ENCODE data around the gene FAM110D.
A peak's percentile ranks its signal among the peaks of the same experiment; 100 is the strongest.

FAM110D gene

GRCh38 chr1:26166719-26167281 lies 7.9 kb downstream of the FAM110D start:
- DNase-seq (no peak), ATAC-seq (ENCODE audit: insufficient read depth, low read depth) (no peak)
- peaks cover 28% of the 10 kb centered on the region for H3K27me3 ChIP-seq (ENCODE audit: insufficient read depth, low read length, poor library complexity)
- H3K79me2 ChIP-seq (ENCODE audit: insufficient read depth, low read length), result peaks cover 3% of the 10 kb centered on the region; the same call in 1 of the 2 replicates
- no peaks in the 10 kb centered on the region for H3K9me3 ChIP-seq (ENCODE audit: insufficient read depth, low read length, severe bottlenecking)
- no peaks in the 10 kb centered on the region for H4K20me1 ChIP-seq (ENCODE audit: insufficient read depth, low read length)
- H3K4me2 ChIP-seq (ENCODE audit: insufficient read depth, low read length), result no peak overlapping the region
- H3K36me3 ChIP-seq (ENCODE audit: insufficient read depth, low read length), result peaks cover 5% of the 10 kb centered on the region
- H3K4me1 ChIP-seq (ENCODE audit: insufficient read depth, low read length), result peaks cover 29% of the 10 kb centered on the region
- H3K4me3 ChIP-seq (ENCODE audit: low read depth in 1 of 2, low read length in 2 of 2), result no peak overlapping the region
- TF ChIP-seq, protein P1, sequence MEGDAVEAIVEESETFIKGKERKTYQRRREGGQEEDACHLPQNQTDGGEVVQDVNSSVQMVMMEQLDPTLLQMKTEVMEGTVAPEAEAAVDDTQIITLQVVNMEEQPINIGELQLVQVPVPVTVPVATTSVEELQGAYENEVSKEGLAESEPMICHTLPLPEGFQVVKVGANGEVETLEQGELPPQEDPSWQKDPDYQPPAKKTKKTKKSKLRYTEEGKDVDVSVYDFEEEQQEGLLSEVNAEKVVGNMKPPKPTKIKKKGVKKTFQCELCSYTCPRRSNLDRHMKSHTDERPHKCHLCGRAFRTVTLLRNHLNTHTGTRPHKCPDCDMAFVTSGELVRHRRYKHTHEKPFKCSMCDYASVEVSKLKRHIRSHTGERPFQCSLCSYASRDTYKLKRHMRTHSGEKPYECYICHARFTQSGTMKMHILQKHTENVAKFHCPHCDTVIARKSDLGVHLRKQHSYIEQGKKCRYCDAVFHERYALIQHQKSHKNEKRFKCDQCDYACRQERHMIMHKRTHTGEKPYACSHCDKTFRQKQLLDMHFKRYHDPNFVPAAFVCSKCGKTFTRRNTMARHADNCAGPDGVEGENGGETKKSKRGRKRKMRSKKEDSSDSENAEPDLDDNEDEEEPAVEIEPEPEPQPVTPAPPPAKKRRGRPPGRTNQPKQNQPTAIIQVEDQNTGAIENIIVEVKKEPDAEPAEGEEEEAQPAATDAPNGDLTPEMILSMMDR (IDR thresholded peaks at IDR 0.05; ENCODE audit: borderline replicate concordance, extremely low read depth, low read length, poor library complexity, severe bottlenecking), result no peak
- no peak for TF ChIP-seq EZH2 (IDR thresholded peaks at IDR 0.05; ENCODE audit: borderline replicate concordance, low read depth, low read length, severe bottlenecking)
- H3K9ac ChIP-seq (ENCODE audit: low read depth, low read length), result no peak overlapping the region
- no peak overlapping the region for H2AFZ ChIP-seq (ENCODE audit: low read depth, low read length)
- H3K27ac ChIP-seq (ENCODE audit: low read length), result no peak overlapping the region

GRCh38 chr1:26168410-26169197 lies 9.7 kb downstream of the FAM110D start, which contains the start of gene C1orf232:
Gene C1orf232, minus strand, starts transcription at chr1:26168963. Its CDS starts 464 bp downstream, at chr1:26168499.
- peaks cover 5% of the 10 kb centered on the region for H3K36me3 ChIP-seq (ENCODE audit: insufficient read depth, low read length)
- H3K27me3 ChIP-seq (ENCODE audit: insufficient read depth, low read length, poor library complexity), result peaks cover 12% of the 10 kb centered on the region
- H3K9me3 ChIP-seq (ENCODE audit: insufficient read depth, low read length, severe bottlenecking), result no peaks in the 10 kb centered on the region
- peak within 1 kb of the TSS; percentile 81 for H3K4me2 ChIP-seq (ENCODE audit: insufficient read depth, low read length)
- no peak for DNase-seq
- ATAC-seq (ENCODE audit: insufficient read depth, low read depth), result no peak
- peak within 1 kb of the TSS; percentile 56 to 84; a peak in 3 of 4 replicates for H3K4me3 ChIP-seq (ENCODE audit: low read depth in 1 of 2, low read length in 2 of 2)
- peak within 1 kb of the TSS; percentile 95 for H2AFZ ChIP-seq (ENCODE audit: low read depth, low read length)
- TF ChIP-seq, protein P1 (IDR thresholded peaks at IDR 0.05; ENCODE audit: borderline replicate concordance, extremely low read depth, low read length, poor library complexity, severe bottlenecking), result no peak
- TF ChIP-seq EZH2 (IDR thresholded peaks at IDR 0.05; ENCODE audit: borderline replicate concordance, low read depth, low read length, severe bottlenecking), result no peak
- H3K27ac ChIP-seq (ENCODE audit: low read length), result peak within 1 kb of the TSS; percentile 45; the same call in 1 of the 2 replicates
- H3K79me2 ChIP-seq (ENCODE audit: insufficient read depth, low read length), result peaks cover 3% of the 10 kb centered on the region; the same call in 1 of the 2 replicates
- H3K4me1 ChIP-seq (ENCODE audit: insufficient read depth, low read length), result peaks cover 29% of the 10 kb centered on the region
- peak within 1 kb of the TSS; percentile 83 for H3K9ac ChIP-seq (ENCODE audit: low read depth, low read length)
- no peaks in the 10 kb centered on the region for H4K20me1 ChIP-seq (ENCODE audit: insufficient read depth, low read length)

DNA sequence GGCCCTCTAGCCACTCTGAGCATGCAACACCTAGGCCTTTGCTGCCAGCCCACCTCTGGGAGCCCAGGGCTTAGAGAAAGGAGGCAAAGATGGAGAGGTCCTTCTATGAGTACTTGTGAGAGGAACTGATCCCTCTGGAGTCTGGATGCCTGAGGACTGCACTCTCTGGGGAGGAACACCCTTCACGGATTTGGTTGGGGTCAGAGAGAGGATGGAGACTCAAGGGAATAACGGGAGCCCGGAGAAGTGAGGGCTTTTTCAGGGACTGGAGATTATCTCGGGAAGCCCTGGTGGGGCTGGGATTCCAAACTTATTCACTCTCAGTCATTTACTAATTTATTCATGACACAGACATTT lies 10.3 kb downstream of the FAM110D start:
- peak overlapping the region in 1 of 2 experiments; percentile 84; a peak in 2 of 4 replicates for H3K4me3 ChIP-seq (ENCODE audit: low read depth in 1 of 2, low read length in 2 of 2)
- H4K20me1 ChIP-seq (ENCODE audit: insufficient read depth, low read length), result no peaks in the 10 kb centered on the region
- peaks cover 23% of the 10 kb centered on the region for H3K4me1 ChIP-seq (ENCODE audit: insufficient read depth, low read length)
- H2AFZ ChIP-seq (ENCODE audit: low read depth, low read length), result peak overlapping the region; percentile 95
- peaks cover 3% of the 10 kb centered on the region; the same call in 1 of the 2 replicates for H3K79me2 ChIP-seq (ENCODE audit: insufficient read depth, low read length)
- no peak for DNase-seq
- no peak overlapping the region; the same call in 1 of the 2 replicates for H3K27ac ChIP-seq (ENCODE audit: low read length)
- TF ChIP-seq, protein P1 (IDR thresholded peaks at IDR 0.05; ENCODE audit: borderline replicate concordance, extremely low read depth, low read length, poor library complexity, severe bottlenecking), result no peak
- no peak for TF ChIP-seq EZH2 (IDR thresholded peaks at IDR 0.05; ENCODE audit: borderline replicate concordance, low read depth, low read length, severe bottlenecking)
- no peaks in the 10 kb centered on the region for H3K9me3 ChIP-seq (ENCODE audit: insufficient read depth, low read length, severe bottlenecking)
- H3K9ac ChIP-seq (ENCODE audit: low read depth, low read length), result peak overlapping the region; percentile 83
- H3K4me2 ChIP-seq (ENCODE audit: insufficient read depth, low read length), result peak overlapping the region; percentile 81
- peaks cover 5% of the 10 kb centered on the region for H3K36me3 ChIP-seq (ENCODE audit: insufficient read depth, low read length)
- no peak for ATAC-seq (ENCODE audit: insufficient read depth, low read depth)
- peaks cover 9% of the 10 kb centered on the region for H3K27me3 ChIP-seq (ENCODE audit: insufficient read depth, low read length, poor library complexity)

Data from DND-41 (cell line).